ENCODE measurements around the gene WDR72. TPM values are rescaled to one million over a fixed set of nuclear protein-coding genes. Genes with fewer than 3 reads are reported as not detected.

The WDR72 gene
- total and polyA plus RNA-seq, 3 experiments from 2014 or later = not detected

GRCh38 chr15:53527996-53528395 lies 231.5 kb downstream of the WDR72 start:
- CTCF ChIA-PET = no interaction called here
- Mint-ChIP-seq H3K9me3 (peaks cover 0 to 9% (median 0%) of the 10 kb centered on the region in 5 donors), H3K36me3 (no peaks in the 10 kb centered on the region), H3K4me1 (no peaks in the 10 kb centered on the region), H3K27me3 (no peaks in the 10 kb centered on the region), H3K4me3 (no peak overlapping the region), H3K27ac (no peak overlapping the region)
- Histone ChIP-seq H3K9me3 (ENCODE audit: low read length) (no peaks in the 10 kb centered on the region), H3K27me3 (ENCODE audit: insufficient read depth, low read length, poor library complexity, severe bottlenecking) (no peaks in the 10 kb centered on the region), H3K36me3 (ENCODE audit: insufficient read depth, low read length) (no peaks in the 10 kb centered on the region), H3K27ac (ENCODE audit: low read depth, low read length) (no peak overlapping the region), H3K4me1 (ENCODE audit: insufficient read depth, low read length) (no peaks in the 10 kb centered on the region), H3K4me3 (ENCODE audit: low read length) (no peak overlapping the region)
- DNase-seq = no peak
- POLR2A ChIA-PET = no interaction called here

DNA sequence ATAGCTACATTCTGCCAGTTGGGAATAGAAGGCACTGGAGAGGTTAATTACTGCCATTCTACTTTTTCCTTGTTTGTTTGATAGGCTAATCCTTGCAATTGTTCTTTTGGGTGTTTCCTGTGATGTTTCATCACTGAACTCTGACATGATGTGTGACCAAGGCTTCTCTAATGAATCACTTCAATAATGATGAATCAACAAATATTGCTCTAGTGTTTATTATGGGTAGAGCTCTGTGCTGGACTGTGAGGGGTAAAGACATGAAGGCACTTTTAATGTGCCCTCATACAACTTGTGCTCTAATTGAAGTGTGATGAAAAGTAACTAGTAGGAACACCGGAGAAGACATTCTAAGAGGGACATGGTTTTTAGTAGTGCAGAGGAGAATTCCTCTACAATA lies 233.6 kb downstream of the WDR72 start:
- Histone ChIP-seq H3K4me3 (ENCODE audit: low read length) (no peak overlapping the region), H3K27ac (ENCODE audit: low read depth, low read length) (no peak overlapping the region), H3K9me3 (ENCODE audit: low read length) (no peaks in the 10 kb centered on the region), H3K27me3 (ENCODE audit: insufficient read depth, low read length, poor library complexity, severe bottlenecking) (no peaks in the 10 kb centered on the region), H3K36me3 (ENCODE audit: insufficient read depth, low read length) (no peaks in the 10 kb centered on the region), H3K4me1 (ENCODE audit: insufficient read depth, low read length) (no peaks in the 10 kb centered on the region)
- no peak for DNase-seq
- peaks cover 0 to 4% (median 0%) of the 10 kb centered on the region in 5 donors for H3K9me3 Mint-ChIP-seq
- no peaks in the 10 kb centered on the region for H3K36me3 Mint-ChIP-seq
- no peaks in the 10 kb centered on the region for H3K27me3 Mint-ChIP-seq
- H3K4me3 Mint-ChIP-seq = no peak overlapping the region
- H3K4me1 Mint-ChIP-seq = no peaks in the 10 kb centered on the region
- H3K27ac Mint-ChIP-seq = no peak overlapping the region
- ChIA-PET POLR2A (no interaction called here), CTCF (no interaction called here)

DNA sequence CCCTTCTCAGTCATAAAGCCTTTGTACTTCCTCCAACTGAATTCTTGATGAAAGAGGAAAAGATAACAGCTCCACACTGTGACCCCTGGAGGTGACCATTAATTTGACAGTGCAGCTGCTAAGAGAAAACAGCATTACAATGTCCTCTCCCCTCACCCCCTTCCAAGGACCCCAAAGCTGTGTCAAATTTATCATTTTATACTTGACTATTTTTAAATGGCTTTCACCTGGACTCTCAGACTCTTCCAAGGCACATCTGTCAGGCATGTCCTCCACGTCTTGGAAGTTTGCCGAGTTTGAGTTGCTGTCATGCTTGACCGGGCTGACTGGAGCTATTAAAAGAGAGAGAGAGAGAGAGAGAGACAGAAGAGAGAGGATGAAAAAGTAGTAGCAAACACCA lies 236.5 kb downstream of the WDR72 start:
- Histone ChIP-seq H3K27me3 (ENCODE audit: insufficient read depth, low read length, poor library complexity, severe bottlenecking) (no peaks in the 10 kb centered on the region), H3K36me3 (ENCODE audit: insufficient read depth, low read length) (no peaks in the 10 kb centered on the region), H3K9me3 (ENCODE audit: low read length) (no peaks in the 10 kb centered on the region), H3K4me3 (ENCODE audit: low read length) (no peak overlapping the region), H3K4me1 (ENCODE audit: insufficient read depth, low read length) (no peaks in the 10 kb centered on the region), H3K27ac (ENCODE audit: low read depth, low read length) (no peak overlapping the region)
- CTCF ChIA-PET = no interaction called here
- Mint-ChIP-seq H3K27ac (no peak overlapping the region), H3K9me3 (peaks cover 0 to 4% (median 2%) of the 10 kb centered on the region in 5 donors), H3K36me3 (no peaks in the 10 kb centered on the region), H3K4me1 (no peaks in the 10 kb centered on the region), H3K4me3 (no peak overlapping the region), H3K27me3 (no peaks in the 10 kb centered on the region)
- no peak for DNase-seq
- POLR2A ChIA-PET = no interaction called here

GRCh38 chr15:53520996-53521395 lies 238.5 kb downstream of the WDR72 start:
- Histone ChIP-seq H3K9me3 (ENCODE audit: low read length) (no peaks in the 10 kb centered on the region), H3K4me3 (ENCODE audit: low read length) (no peak overlapping the region), H3K36me3 (ENCODE audit: insufficient read depth, low read length) (no peaks in the 10 kb centered on the region), H3K4me1 (ENCODE audit: insufficient read depth, low read length) (no peaks in the 10 kb centered on the region), H3K27me3 (ENCODE audit: insufficient read depth, low read length, poor library complexity, severe bottlenecking) (no peaks in the 10 kb centered on the region), H3K27ac (ENCODE audit: low read depth, low read length) (no peak overlapping the region)
- ChIA-PET POLR2A (no interaction called here), CTCF (no interaction called here)
- no peak overlapping the region for H3K27ac Mint-ChIP-seq
- H3K9me3 Mint-ChIP-seq = peaks cover 0 to 2% (median 0%) of the 10 kb centered on the region in 5 donors
- H3K4me3 Mint-ChIP-seq = no peak overlapping the region
- H3K4me1 Mint-ChIP-seq = no peaks in the 10 kb centered on the region
- no peak for DNase-seq
- H3K36me3 Mint-ChIP-seq = no peaks in the 10 kb centered on the region
- H3K27me3 Mint-ChIP-seq = no peaks in the 10 kb centered on the region

GRCh38 chr15:53513431-53513830 lies 246.0 kb downstream of the WDR72 start:
- no peaks in the 10 kb centered on the region for H3K36me3 Mint-ChIP-seq
- H3K4me1 Mint-ChIP-seq = no peaks in the 10 kb centered on the region
- no peak overlapping the region for H3K4me3 ChIP-seq (ENCODE audit: low read length)
- no peaks in the 10 kb centered on the region for H3K27me3 ChIP-seq (ENCODE audit: insufficient read depth, low read length, poor library complexity, severe bottlenecking)
- no peak for DNase-seq
- peaks cover 0 to 1% of the 10 kb centered on the region in 2 donors for H3K27me3 Mint-ChIP-seq
- H3K4me3 Mint-ChIP-seq = no peak overlapping the region
- no peaks in the 10 kb centered on the region for H3K36me3 ChIP-seq (ENCODE audit: insufficient read depth, low read length)
- CTCF ChIA-PET = no interaction called here
- no peaks in the 10 kb centered on the region for H3K9me3 ChIP-seq (ENCODE audit: low read length)
- peaks cover 0 to 4% (median 0%) of the 10 kb centered on the region in 5 donors for H3K9me3 Mint-ChIP-seq
- H3K27ac Mint-ChIP-seq = no peak overlapping the region
- no peak overlapping the region for H3K27ac ChIP-seq (ENCODE audit: low read depth, low read length)
- POLR2A ChIA-PET = no interaction called here
- no peaks in the 10 kb centered on the region for H3K4me1 ChIP-seq (ENCODE audit: insufficient read depth, low read length)

GRCh38 chr15:53512029-53512428 lies 247.4 kb downstream of the WDR72 start:
- ChIA-PET CTCF (no interaction called here), POLR2A (no interaction called here)
- Histone ChIP-seq H3K27ac (ENCODE audit: low read depth, low read length) (no peak overlapping the region), H3K4me3 (ENCODE audit: low read length) (no peak overlapping the region), H3K4me1 (ENCODE audit: insufficient read depth, low read length) (no peaks in the 10 kb centered on the region), H3K27me3 (ENCODE audit: insufficient read depth, low read length, poor library complexity, severe bottlenecking) (no peaks in the 10 kb centered on the region), H3K36me3 (ENCODE audit: insufficient read depth, low read length) (no peaks in the 10 kb centered on the region), H3K9me3 (ENCODE audit: low read length) (no peaks in the 10 kb centered on the region)
- Mint-ChIP-seq H3K36me3 (no peaks in the 10 kb centered on the region), H3K9me3 (peaks cover 0 to 7% (median 0%) of the 10 kb centered on the region in 5 donors), H3K27me3 (peaks cover 0 to 2% of the 10 kb centered on the region in 2 donors), H3K4me3 (no peak overlapping the region), H3K4me1 (no peaks in the 10 kb centered on the region), H3K27ac (peak overlapping the region in 1 of 8 donors; percentile 15)
- no peak for DNase-seq

GRCh38 chr15:53511175-53511574 lies 248.3 kb downstream of the WDR72 start:
- no peaks in the 10 kb centered on the region for H3K4me1 ChIP-seq (ENCODE audit: insufficient read depth, low read length)
- Mint-ChIP-seq H3K9me3 (peaks cover 0 to 7% (median 0%) of the 10 kb centered on the region in 5 donors), H3K36me3 (no peaks in the 10 kb centered on the region), H3K27me3 (peaks cover 0 to 2% of the 10 kb centered on the region in 2 donors), H3K27ac (no peak overlapping the region), H3K4me3 (no peak overlapping the region), H3K4me1 (no peaks in the 10 kb centered on the region)
- ChIA-PET CTCF (no interaction called here), POLR2A (no interaction called here)
- no peaks in the 10 kb centered on the region for H3K27me3 ChIP-seq (ENCODE audit: insufficient read depth, low read length, poor library complexity, severe bottlenecking)
- H3K27ac ChIP-seq (ENCODE audit: low read depth, low read length) = no peak overlapping the region
- no peak overlapping the region for H3K4me3 ChIP-seq (ENCODE audit: low read length)
- H3K9me3 ChIP-seq (ENCODE audit: low read length) = no peaks in the 10 kb centered on the region
- no peaks in the 10 kb centered on the region for H3K36me3 ChIP-seq (ENCODE audit: insufficient read depth, low read length)
- no peak for DNase-seq

DNA sequence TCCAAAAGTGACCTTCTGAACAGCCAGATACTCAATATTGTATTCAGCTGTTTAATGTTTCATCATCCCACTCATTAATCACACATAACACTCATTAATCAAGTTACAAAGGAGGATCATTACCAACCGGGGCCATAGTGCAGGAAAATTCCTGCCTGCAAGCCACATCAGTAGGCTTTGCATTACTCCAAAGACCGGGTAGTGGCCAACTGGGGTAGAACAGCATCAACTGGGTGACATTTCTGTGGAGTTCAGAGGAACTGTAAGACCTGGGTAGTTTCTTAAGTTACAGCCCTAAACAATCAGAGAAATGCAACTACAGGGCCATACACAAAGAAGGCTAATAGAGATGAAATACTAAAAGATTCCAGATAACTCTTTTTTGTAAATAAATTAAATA lies 253.1 kb downstream of the WDR72 start:
- Histone ChIP-seq H3K27me3 (ENCODE audit: insufficient read depth, low read length, poor library complexity, severe bottlenecking) (no peaks in the 10 kb centered on the region), H3K36me3 (ENCODE audit: insufficient read depth, low read length) (no peaks in the 10 kb centered on the region), H3K27ac (ENCODE audit: low read depth, low read length) (no peak overlapping the region), H3K9me3 (ENCODE audit: low read length) (no peaks in the 10 kb centered on the region), H3K4me3 (ENCODE audit: low read length) (no peak overlapping the region), H3K4me1 (ENCODE audit: insufficient read depth, low read length) (no peaks in the 10 kb centered on the region)
- no peak for DNase-seq
- H3K36me3 Mint-ChIP-seq = no peaks in the 10 kb centered on the region
- no peak overlapping the region for H3K27ac Mint-ChIP-seq
- H3K4me3 Mint-ChIP-seq = no peak overlapping the region
- POLR2A ChIA-PET = no interaction called here
- no peaks in the 10 kb centered on the region for H3K4me1 Mint-ChIP-seq
- peaks cover 0 to 2% of the 10 kb centered on the region in 2 donors for H3K27me3 Mint-ChIP-seq
- CTCF ChIA-PET = no interaction called here
- peaks cover 0 to 9% (median 0%) of the 10 kb centered on the region in 5 donors for H3K9me3 Mint-ChIP-seq

- Histone ChIP-seq H3K9me3 (ENCODE audit: low read length) (no peaks in the 10 kb centered on the region), H3K36me3 (ENCODE audit: insufficient read depth, low read length) (no peaks in the 10 kb centered on the region), H3K27me3 (ENCODE audit: insufficient read depth, low read length, poor library complexity, severe bottlenecking) (no peaks in the 10 kb centered on the region), H3K4me1 (ENCODE audit: insufficient read depth, low read length) (no peaks in the 10 kb centered on the region), H3K4me3 (ENCODE audit: low read length) (no peak overlapping the region), H3K27ac (ENCODE audit: low read depth, low read length) (no peak overlapping the region)
- Mint-ChIP-seq H3K4me3 (no peak overlapping the region), H3K4me1 (no peaks in the 10 kb centered on the region), H3K27ac (no peak overlapping the region), H3K36me3 (no peaks in the 10 kb centered on the region), H3K9me3 (peaks cover 0 to 5% (median 0%) of the 10 kb centered on the region in 5 donors), H3K27me3 (no peaks in the 10 kb centered on the region)
- ChIA-PET CTCF (no interaction called here), POLR2A (no interaction called here)
- DNase-seq = no peak
These were observed 260.5 kb downstream of the WDR72 start for GRCh38 chr15:53498996-53499395.

Measured in CD8-positive, alpha-beta memory T cell (primary cell).